A673 (cell line): ENCODE data around the gene AUH. TPM values are rescaled to one million over a fixed set of nuclear protein-coding genes. Genes with fewer than 3 reads are reported as not detected.

Experiments
- BruUV-seq: library from RNA; stranded (reverse); fragments of 400-500 nt; replicated peaks from 2 replicates; lab custom pipeline; 2021; lab: Mats Ljungman, UMichigan
- CTCF ChIA-PET: fragments of 300-600 bp; sonication (Branson Sonifier 250); formaldehyde crosslinking; loops from one replicate; lab custom pipeline; 2022; ENCODE audit warnings: antibody characterized with exemption; lab: Charles Lee
- POLR2A ChIA-PET: fragments of 300-600 bp; sonication (Branson Sonifier 250); formaldehyde crosslinking; loops from one replicate; lab custom pipeline; 2022; ENCODE audit warnings: antibody characterized with exemption; ENCODE audit not compliant: low non-redundant PET; lab: Charles Lee
- DNase-seq: peaks from one replicate; pipeline ENCODE4 v3.0.0-alpha.2; 2015; ENCODE audit warnings: low spot score
- H3K27ac ChIP-seq: fragments of 200-600 bp; sonication (generic); 2 replicates; pipeline ENCODE4 v1.5.1; 2016; ENCODE audit warnings: mixed run types, low read depth, mild to moderate bottlenecking, mixed read lengths, antibody characterized with exemption, low read length; ENCODE audit not compliant: poor library complexity, severe bottlenecking
- H3K27me3 ChIP-seq: fragments of 200-600 bp; sonication (generic); replicated peaks from 2 replicates; pipeline ENCODE4 v1.6.1; 2017; ENCODE audit warnings: mixed run types, low read depth, mild to moderate bottlenecking, mixed read lengths, antibody characterized with exemption, low read length; ENCODE audit not compliant: insufficient read depth, poor library complexity
- H3K36me3 ChIP-seq: fragments of 200-600 bp; sonication (generic); 2 replicates; pipeline ENCODE4 v1.6.1; 2016; ENCODE audit warnings: mixed run types, mild to moderate bottlenecking, mixed read lengths, antibody characterized with exemption, low read length; ENCODE audit not compliant: insufficient read depth, poor library complexity, severe bottlenecking
- H3K4me1 ChIP-seq: fragments of 200-600 bp; sonication (generic); 2 replicates; pipeline ENCODE4 v1.6.1; 2017; ENCODE audit warnings: mixed run types, mild to moderate bottlenecking, mixed read lengths, antibody characterized with exemption, low read length; ENCODE audit not compliant: insufficient read depth, poor library complexity, severe bottlenecking
- H3K4me3 ChIP-seq: fragments of 200-600 bp; sonication (generic); 2 replicates; pipeline ENCODE4 v1.5.1; 2016; ENCODE audit warnings: low read depth, mixed run types, mild to moderate bottlenecking, mixed read lengths, low read length; ENCODE audit not compliant: poor library complexity, severe bottlenecking
- H3K9me3 ChIP-seq: fragments of 200-600 bp; sonication (generic); 2 replicates; pipeline ENCODE4 v1.6.1; 2016; ENCODE audit warnings: mixed run types, low read depth, mild to moderate bottlenecking, mixed read lengths, antibody characterized with exemption, low read length; ENCODE audit not compliant: poor library complexity, severe bottlenecking
- EZH2 ChIP-seq: fragments of 200-600 bp; sonication (generic); IDR thresholded peaks from 2 replicates; pipeline ENCODE4 v1.6.1; 2017; ENCODE audit warnings: borderline replicate concordance, low read depth, mild to moderate bottlenecking, mixed read lengths, antibody characterized with exemption, low read length; ENCODE audit not compliant: poor library complexity, severe bottlenecking
- intact Hi-C: fragments of 100-400 bp; cut with micrococcal nuclease; formaldehyde crosslinking; loops from one replicate; pipeline ENCODE4 v1.10.0; 2022; ENCODE audit not compliant: unreplicated experiment
- total RNA-seq: library from RNA; stranded (reverse); gene quantifications from 2 replicates; pipeline ENCODE4 v1.2.3, GENCODE V29; 2021
- TF ChIP-seq, protein P1 (sequence below): fragments of 300-800, 200-600 bp; sonication (generic); conservative IDR thresholded peaks from 2 replicates; pipeline ENCODE4 v1.5.1; 2017; ENCODE audit warnings: low read depth, mild to moderate bottlenecking, antibody characterized with exemption, low read length, moderate library complexity, mixed read lengths

AUH gene
- total RNA-seq, 1 experiment from 2014 or later = 12.3 TPM

DNA sequence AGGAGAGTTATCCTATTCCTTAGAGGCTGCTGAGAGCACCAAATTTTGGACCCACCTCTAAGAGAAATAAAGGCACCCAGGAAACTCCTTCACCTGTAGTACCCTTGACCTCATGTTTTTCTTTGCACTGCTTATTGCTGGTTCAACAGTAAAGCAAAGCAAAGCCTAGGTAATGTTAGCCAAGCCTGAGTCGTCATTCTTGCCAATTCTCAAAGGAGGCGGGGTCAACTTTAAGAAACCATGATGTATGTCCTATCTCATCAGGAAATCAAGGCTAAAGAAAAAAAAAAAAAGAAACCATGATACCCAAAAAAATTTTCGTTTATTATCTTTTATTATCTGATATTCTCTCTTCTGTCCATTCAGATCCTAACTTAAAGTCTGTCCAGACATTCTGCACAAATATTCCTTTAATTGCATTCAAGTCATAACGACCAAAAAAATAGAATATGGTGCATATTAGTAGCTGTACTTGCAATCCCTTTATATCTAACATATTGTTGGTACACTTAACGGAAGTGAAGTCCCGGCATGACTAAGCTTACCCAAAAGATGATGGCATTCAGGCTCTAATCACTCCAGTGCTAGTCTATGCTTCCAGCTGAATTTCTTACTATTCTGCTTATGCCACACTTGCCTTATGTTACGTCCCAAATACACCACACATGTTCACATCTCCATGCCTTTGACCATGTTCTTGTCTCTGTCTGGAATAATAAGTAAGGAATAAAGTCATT lies 1.8 kb downstream of the AUH start:
- BruUV-seq = TSS peak; percentile 28
- peaks cover 8% of the 10 kb centered on the region for H3K36me3 ChIP-seq
- no peak for TF ChIP-seq EZH2
- TF ChIP-seq, protein P1, sequence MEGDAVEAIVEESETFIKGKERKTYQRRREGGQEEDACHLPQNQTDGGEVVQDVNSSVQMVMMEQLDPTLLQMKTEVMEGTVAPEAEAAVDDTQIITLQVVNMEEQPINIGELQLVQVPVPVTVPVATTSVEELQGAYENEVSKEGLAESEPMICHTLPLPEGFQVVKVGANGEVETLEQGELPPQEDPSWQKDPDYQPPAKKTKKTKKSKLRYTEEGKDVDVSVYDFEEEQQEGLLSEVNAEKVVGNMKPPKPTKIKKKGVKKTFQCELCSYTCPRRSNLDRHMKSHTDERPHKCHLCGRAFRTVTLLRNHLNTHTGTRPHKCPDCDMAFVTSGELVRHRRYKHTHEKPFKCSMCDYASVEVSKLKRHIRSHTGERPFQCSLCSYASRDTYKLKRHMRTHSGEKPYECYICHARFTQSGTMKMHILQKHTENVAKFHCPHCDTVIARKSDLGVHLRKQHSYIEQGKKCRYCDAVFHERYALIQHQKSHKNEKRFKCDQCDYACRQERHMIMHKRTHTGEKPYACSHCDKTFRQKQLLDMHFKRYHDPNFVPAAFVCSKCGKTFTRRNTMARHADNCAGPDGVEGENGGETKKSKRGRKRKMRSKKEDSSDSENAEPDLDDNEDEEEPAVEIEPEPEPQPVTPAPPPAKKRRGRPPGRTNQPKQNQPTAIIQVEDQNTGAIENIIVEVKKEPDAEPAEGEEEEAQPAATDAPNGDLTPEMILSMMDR = no peak
- no peak overlapping the region for H3K4me3 ChIP-seq
- H3K27ac ChIP-seq = no peak overlapping the region
- H3K27me3 ChIP-seq = no peaks in the 10 kb centered on the region
- ChIA-PET POLR2A (interaction anchor here (0.6 kb wide), 1 partner anchor 164 kb away, joined by 3 read pairs; no protein-coding TSS in a partner anchor), CTCF (no interaction called here)
- H3K9me3 ChIP-seq = no peaks in the 10 kb centered on the region
- no peak for DNase-seq
- intact Hi-C loops = no loop called here
- peaks cover 6% of the 10 kb centered on the region for H3K4me1 ChIP-seq

DNA sequence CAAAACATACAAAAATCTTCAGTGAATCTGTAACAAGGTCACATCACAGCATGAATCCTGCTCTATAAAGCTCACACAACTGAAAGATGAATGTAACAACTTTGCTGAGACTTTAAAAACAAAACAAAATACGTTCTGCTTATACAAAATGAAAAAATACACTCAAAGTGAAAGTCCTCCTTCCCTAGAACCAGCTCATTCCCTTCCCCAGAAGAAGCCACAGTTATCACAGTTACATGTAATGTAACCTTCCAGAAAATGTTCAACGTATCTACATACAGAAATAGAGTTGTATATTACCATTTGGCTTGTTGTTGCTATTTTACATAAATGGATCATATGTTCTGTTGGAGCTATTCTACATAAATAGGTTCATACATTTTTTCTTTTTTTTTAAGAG lies 2.6 kb downstream of the AUH start:
- DNase-seq = no peak
- intact Hi-C loops = no loop called here
- BruUV-seq = no TSS peak
- POLR2A ChIA-PET = no interaction called here
- Histone ChIP-seq H3K4me1 (peaks cover 6% of the 10 kb centered on the region), H3K27ac (no peak overlapping the region), H3K9me3 (no peaks in the 10 kb centered on the region), H3K4me3 (no peak overlapping the region), H3K27me3 (no peaks in the 10 kb centered on the region), H3K36me3 (peaks cover 8% of the 10 kb centered on the region)
- CTCF ChIA-PET = no interaction called here
- TF ChIP-seq, protein P1 = no peak
- no peak for TF ChIP-seq EZH2

DNA sequence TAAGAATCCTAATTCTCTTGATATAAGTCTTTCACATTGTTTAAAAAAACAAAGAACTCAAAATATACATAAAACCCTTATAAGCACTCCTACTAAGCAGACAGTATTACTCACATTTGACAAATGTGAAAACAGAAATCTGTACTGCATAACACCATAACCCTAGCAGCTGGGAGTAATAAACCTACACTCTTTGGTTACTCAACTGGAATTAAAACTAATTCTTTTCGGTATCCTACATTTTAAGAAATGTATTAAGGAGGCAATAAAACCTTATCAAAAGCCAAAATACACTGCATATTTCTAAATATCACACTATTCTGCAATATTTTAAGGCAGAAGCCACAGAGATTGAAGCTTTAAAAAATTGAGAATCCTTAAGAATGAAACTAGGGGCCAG lies 6.8 kb downstream of the AUH start:
- intact Hi-C loops = no loop called here
- POLR2A ChIA-PET = no interaction called here
- Histone ChIP-seq H3K27ac (no peak overlapping the region), H3K27me3 (no peaks in the 10 kb centered on the region), H3K36me3 (peaks cover 8% of the 10 kb centered on the region), H3K4me1 (no peaks in the 10 kb centered on the region), H3K9me3 (no peaks in the 10 kb centered on the region), H3K4me3 (no peak overlapping the region)
- CTCF ChIA-PET = no interaction called here
- no peak for DNase-seq
- no TSS peak for BruUV-seq
- TF ChIP-seq, protein P1 = no peak
- no peak for TF ChIP-seq EZH2
